ENCODE data around the gene FBXO48. TPM values are rescaled to one million over a fixed set of nuclear protein-coding genes. Genes with fewer than 3 reads are reported as not detected.

FBXO48 gene
- total and polyA plus RNA-seq, 2 of the 8 experiments (the other 6 are each of a cell fraction or from before 2014, with no cell fraction given), result 1.1 to 1.5 TPM

DNA sequence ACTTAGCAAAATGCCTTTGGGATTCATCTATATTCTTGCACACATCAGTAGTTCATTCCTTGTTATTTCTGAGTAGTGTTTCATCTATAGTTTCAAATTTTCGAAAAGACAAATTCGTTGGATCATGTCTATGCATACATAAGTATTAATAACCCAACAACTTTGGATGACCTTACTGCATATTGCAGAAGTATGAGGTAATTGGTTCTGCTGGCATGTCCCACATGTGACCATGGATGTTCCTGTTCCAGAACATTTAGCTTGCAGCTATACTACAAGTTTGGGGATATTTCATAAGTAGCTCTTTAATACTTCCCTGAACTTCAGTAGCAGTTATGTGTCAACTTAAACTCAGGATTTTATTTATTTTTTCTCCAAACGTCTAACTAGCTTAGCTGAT is 45.2 kb upstream of the FBXO48 start:
- Histone ChIP-seq H2AK5ac (ENCODE audit: low read depth, low read length) (no peak overlapping the region), H3K9ac (replicated peaks in 1 of 4; ENCODE audit: extremely low read depth in 1 of 4, low read depth in 3 of 4, low read length in 3 of 4) (no peak overlapping the region), H4K20me1 (replicated peaks in 1 of 2; ENCODE audit: control insufficient read depth in 1 of 2, insufficient read depth in 2 of 2, low read length in 2 of 2) (no peaks in the 10 kb centered on the region), H3K4me3 (ENCODE audit: extremely low read depth in 1 of 4, insufficient read depth in 2 of 4, low read depth in 3 of 4, low read length in 4 of 4) (no peak overlapping the region), H3K79me2 (ENCODE audit: control insufficient read depth in 1 of 2, insufficient read depth in 2 of 2, low read length in 2 of 2) (no peaks in the 10 kb centered on the region), H3K4me1 (replicated peaks in 1 of 4; ENCODE audit: control insufficient read depth in 3 of 4, insufficient read depth in 4 of 4, low read length in 3 of 4) (no peaks in the 10 kb centered on the region), H3K27ac (ENCODE audit: low read depth, low read length) (no peak overlapping the region), H2BK120ac (replicated peaks; ENCODE audit: low read depth, low read length) (no peak overlapping the region), H4K5ac (ENCODE audit: insufficient read length, low read depth, low read length) (no peak overlapping the region), H3K18ac (ENCODE audit: extremely low read depth, low read length) (no peak overlapping the region), H3K4me2 (ENCODE audit: insufficient read depth in 1 of 2, low read depth in 2 of 2, low read length in 2 of 2) (no peak overlapping the region), H3K14ac (ENCODE audit: insufficient read length) (no peak overlapping the region), H3K4ac (replicated peaks; ENCODE audit: insufficient read length, low read depth, low read length) (no peak overlapping the region), H2BK12ac (ENCODE audit: low read depth, low read length) (no peak overlapping the region), H3K23me2 (ENCODE audit: low read depth, low read length) (no peaks in the 10 kb centered on the region), H3K23ac (ENCODE audit: insufficient read length) (no peak overlapping the region), H3K56ac (replicated peaks; ENCODE audit: insufficient read length, low read depth, low read length) (no peak overlapping the region), H2BK5ac (ENCODE audit: low read depth, low read length) (no peak overlapping the region), H3K36me3 (ENCODE audit: control insufficient read depth in 2 of 4, insufficient read depth in 4 of 4, low read length in 3 of 4) (no peaks in the 10 kb centered on the region), H4K91ac (replicated peaks; ENCODE audit: insufficient read length, low read length) (no peak overlapping the region), H2AFZ (ENCODE audit: low read length) (no peak overlapping the region), H2BK20ac (ENCODE audit: low read length) (no peak overlapping the region), H3K79me1 (ENCODE audit: low read depth, low read length) (no peaks in the 10 kb centered on the region), H2BK15ac (ENCODE audit: low read length) (no peak overlapping the region), H3K9me3 (ENCODE audit: insufficient read depth in 2 of 2, low read depth in 1 of 2, low read length in 1 of 2) (no peaks in the 10 kb centered on the region), H3K27me3 (replicated peaks in 1 of 4; ENCODE audit: control insufficient read depth in 3 of 4, extremely low read depth in 1 of 4, insufficient read depth in 3 of 4, low read length in 3 of 4) (no peaks in the 10 kb centered on the region), H4K8ac (ENCODE audit: extremely low read depth, insufficient read depth, low read length) (no peak overlapping the region)
- DNase-seq (ENCODE audit: low read depth in 1 of 2, low spot score in 2 of 2), result no peak
- 89% methylated on average over 3 of the region's 3 CpGs; no CpG with 5 or more reads in 1 of the 2 experiments for WGBS, 2 experiments (ENCODE audit: extremely low coverage in 1 of 2, insufficient coverage in 1 of 2, insufficient read length in 1 of 2, insufficient replicate concordance in 2 of 2, low coverage in 1 of 2, low lambda C conversion rate in 2 of 2, missing lambda C conversion rate in 1 of 2)
- FAIRE-seq, result no peak
- no peak for TF ChIP-seq CBX8 (IDR thresholded peaks at IDR 0.05; ENCODE audit: borderline replicate concordance, low read depth, low read length)
- TF ChIP-seq KDM5A (IDR thresholded peaks at IDR 0.05; ENCODE audit: low read length), result no peak
- TF ChIP-seq SP2 (IDR thresholded peaks at IDR 0.05; ENCODE audit: low read length), result no peak
- TF ChIP-seq ASH2L (IDR thresholded peaks at IDR 0.05; ENCODE audit: low read length), result no peak
- no peak for TF ChIP-seq E2F6 (IDR thresholded peaks at IDR 0.05)
- TF ChIP-seq YY1 (IDR thresholded peaks at IDR 0.05; ENCODE audit: low read depth, low read length), result no peak
- TF ChIP-seq GABPA (IDR thresholded peaks at IDR 0.05; ENCODE audit: borderline replicate concordance, insufficient read depth, low read length), result no peak
- no peak for TF ChIP-seq GTF2F1 (IDR thresholded peaks at IDR 0.05; ENCODE audit: borderline replicate concordance, low read depth, low read length)
- TF ChIP-seq RNF2 (IDR thresholded peaks at IDR 0.05; ENCODE audit: borderline replicate concordance, low read depth, low read length, missing control alignments, poor library complexity, severe bottlenecking), result no peak
- no peak for TF ChIP-seq CTCF (IDR thresholded peaks at IDR 0.05; ENCODE audit: control extremely low read depth in 1 of 3, insufficient read depth in 1 of 3, low read depth in 1 of 3, low read length in 3 of 3)
- POLR2A ChIA-PET (ENCODE audit: partially characterized antibody), result no interaction called here
- CTCF ChIA-PET (ENCODE audit: partially characterized antibody), result interaction anchor here (1.1 kb wide), 1 partner anchor 198 kb away, joined by 3 read pairs; no protein-coding TSS in a partner anchor
